ENCODE measurements around the gene EPN3.
A peak's percentile ranks its signal among the peaks of the same experiment; 100 is the strongest.

The EPN3 gene

DNA sequence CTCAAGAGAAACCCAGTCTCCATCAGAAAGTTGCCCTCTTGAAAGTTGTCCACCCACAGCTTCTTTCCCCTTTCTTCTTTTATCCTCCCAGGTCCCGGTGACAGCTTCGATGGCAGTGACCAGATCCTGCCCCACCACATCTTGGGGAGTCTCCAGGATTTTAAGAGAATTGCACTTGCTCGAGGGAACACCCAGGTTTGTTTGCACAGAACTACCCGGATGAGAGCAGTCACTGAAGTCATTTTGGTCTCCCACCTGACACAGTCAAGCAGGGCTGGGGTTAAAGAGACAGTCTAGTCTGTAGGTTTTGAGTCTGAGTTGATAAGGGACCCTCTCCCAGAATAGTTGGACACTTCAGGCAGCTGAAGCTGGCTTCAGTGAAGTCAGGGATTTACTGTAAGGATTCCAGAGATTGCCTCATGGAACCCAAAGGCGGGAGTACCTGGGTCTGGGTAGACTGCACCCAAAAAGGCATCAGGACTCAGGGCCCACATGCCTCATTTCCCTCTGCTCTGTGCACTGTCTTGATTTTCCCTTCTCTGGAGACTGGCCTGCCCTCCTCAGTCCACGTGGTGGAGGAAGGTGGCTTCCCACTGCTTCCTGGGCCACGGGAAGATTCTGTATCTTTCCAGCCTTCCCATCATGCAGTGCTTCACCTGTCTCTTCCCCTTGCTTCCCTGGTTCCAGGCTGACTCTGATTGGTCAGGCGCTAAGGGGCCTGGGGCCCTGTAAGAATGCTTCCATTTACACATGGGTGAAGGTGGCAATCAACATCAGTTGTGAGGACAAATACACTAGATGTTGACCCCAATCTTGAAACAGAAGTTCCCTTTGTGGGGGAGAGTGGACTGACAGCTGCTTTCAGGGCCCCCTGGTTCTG is 14.8 kb upstream of the EPN3 start:
- H3K27me3 Mint-ChIP-seq, result no peaks in the 10 kb centered on the region
- H3K36me3 Mint-ChIP-seq (ENCODE audit: insufficient read depth), result no peaks in the 10 kb centered on the region
- no peak overlapping the region for H3K4me3 Mint-ChIP-seq
- no peaks in the 10 kb centered on the region for H3K9me3 Mint-ChIP-seq
- no peak for ATAC-seq (replicated peaks; ENCODE audit: extremely low read depth, poor library complexity, severe bottlenecking)
- no peaks in the 10 kb centered on the region for H3K4me1 Mint-ChIP-seq
- H3K27ac Mint-ChIP-seq (ENCODE audit: low read depth), result peak overlapping the region; percentile 69
- no peak for DNase-seq (ENCODE audit: low spot score in 2 of 2)

DNA sequence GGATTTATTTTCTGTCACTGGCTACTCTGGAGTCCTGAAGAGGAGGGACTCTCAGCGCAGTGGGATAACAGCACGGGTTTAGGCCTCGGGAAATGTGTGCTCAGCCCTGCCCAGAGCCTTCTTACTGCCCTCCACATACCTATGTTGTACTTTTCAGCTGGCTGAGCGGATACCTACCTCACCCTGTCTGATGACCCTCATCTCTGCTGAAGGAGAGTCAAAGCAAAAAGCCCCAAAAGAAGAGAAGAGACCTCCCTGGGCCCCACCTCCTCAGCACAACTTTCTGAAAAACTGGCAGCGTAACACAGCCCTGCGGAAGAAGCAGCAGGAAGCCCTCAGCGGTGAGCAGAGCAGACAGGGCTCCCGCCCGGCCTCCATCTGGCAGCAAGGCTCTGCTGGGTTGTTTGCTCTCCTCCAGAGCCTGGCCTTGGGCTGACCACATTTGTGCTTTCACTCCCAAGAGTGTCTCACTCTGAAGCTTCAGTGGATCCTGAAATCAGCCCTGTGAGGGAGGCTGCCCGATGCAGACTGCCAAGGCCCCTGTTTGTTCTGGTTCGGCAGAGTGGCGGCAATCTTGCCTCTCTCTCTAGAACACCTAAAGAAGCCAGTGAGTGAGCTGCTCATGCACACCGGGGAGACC is 14.0 kb upstream of the EPN3 start:
- H3K4me1 Mint-ChIP-seq, result no peaks in the 10 kb centered on the region
- no peak overlapping the region for H3K4me3 Mint-ChIP-seq
- H3K27me3 Mint-ChIP-seq, result no peaks in the 10 kb centered on the region
- H3K9me3 Mint-ChIP-seq, result no peaks in the 10 kb centered on the region
- H3K36me3 Mint-ChIP-seq (ENCODE audit: insufficient read depth), result no peaks in the 10 kb centered on the region
- DNase-seq (ENCODE audit: low spot score in 2 of 2), result no peak
- peak overlapping the region; percentile 69 for H3K27ac Mint-ChIP-seq (ENCODE audit: low read depth)
- no peak for ATAC-seq (replicated peaks; ENCODE audit: extremely low read depth, poor library complexity, severe bottlenecking)

DNA sequence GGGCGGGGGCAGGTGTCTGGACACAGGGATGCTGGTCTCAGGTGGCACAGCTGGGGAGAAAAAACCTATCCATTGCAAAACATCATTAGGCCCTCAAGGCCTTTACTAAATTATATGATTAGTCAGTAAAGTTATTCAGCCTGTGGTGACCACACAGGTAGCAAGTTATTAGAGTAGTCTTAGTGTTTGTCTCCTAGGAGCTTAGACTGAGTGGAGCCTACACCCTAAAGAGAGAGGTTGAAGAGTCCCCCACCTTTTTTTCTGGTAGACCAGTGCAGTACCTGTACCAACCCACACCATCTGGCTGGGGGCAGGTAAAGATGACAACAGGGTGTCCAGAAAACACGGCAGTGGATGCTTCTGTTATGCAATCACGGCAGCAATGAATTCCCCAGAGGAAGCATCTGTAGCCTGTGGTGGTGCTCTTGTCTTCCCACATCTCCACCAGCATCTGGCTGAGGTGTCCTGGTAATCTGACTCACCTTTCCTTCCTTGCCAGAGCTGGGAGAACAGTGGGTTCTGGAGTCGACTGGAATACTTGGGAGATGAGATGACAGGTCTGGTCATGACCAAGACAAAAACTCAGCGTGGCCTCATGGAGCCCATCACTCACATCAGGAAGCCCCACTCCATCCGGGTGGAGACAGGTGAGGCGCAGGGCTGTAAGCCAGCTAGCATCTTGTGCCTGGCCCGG is 13.2 kb upstream of the EPN3 start:
- no peaks in the 10 kb centered on the region for H3K27me3 Mint-ChIP-seq
- H3K9me3 Mint-ChIP-seq, result no peaks in the 10 kb centered on the region
- no peak overlapping the region for H3K27ac Mint-ChIP-seq (ENCODE audit: low read depth)
- no peak overlapping the region for H3K4me3 Mint-ChIP-seq
- ATAC-seq (replicated peaks; ENCODE audit: extremely low read depth, poor library complexity, severe bottlenecking) (no peak), DNase-seq (ENCODE audit: low spot score in 2 of 2) (no peak)
- no peaks in the 10 kb centered on the region for H3K4me1 Mint-ChIP-seq
- H3K36me3 Mint-ChIP-seq (ENCODE audit: insufficient read depth), result no peaks in the 10 kb centered on the region

GRCh38 chr17:50520483-50520882 is 12.1 kb upstream of the EPN3 start:
- no peaks in the 10 kb centered on the region for H3K36me3 Mint-ChIP-seq (ENCODE audit: insufficient read depth)
- H3K27me3 Mint-ChIP-seq, result no peaks in the 10 kb centered on the region
- H3K4me3 Mint-ChIP-seq, result no peak overlapping the region
- H3K9me3 Mint-ChIP-seq, result no peaks in the 10 kb centered on the region
- H3K27ac Mint-ChIP-seq (ENCODE audit: low read depth), result no peak overlapping the region
- H3K4me1 Mint-ChIP-seq, result no peaks in the 10 kb centered on the region
- DNase-seq (ENCODE audit: low spot score in 2 of 2) (no peak), ATAC-seq (replicated peaks; ENCODE audit: extremely low read depth, poor library complexity, severe bottlenecking) (no peak)

- DNase-seq (ENCODE audit: low spot score in 2 of 2) (no peak), ATAC-seq (replicated peaks; ENCODE audit: extremely low read depth, poor library complexity, severe bottlenecking) (no peak)
- no peaks in the 10 kb centered on the region for H3K4me1 Mint-ChIP-seq
- no peaks in the 10 kb centered on the region for H3K27me3 Mint-ChIP-seq
- no peak overlapping the region for H3K4me3 Mint-ChIP-seq
- H3K27ac Mint-ChIP-seq (ENCODE audit: low read depth), result no peak overlapping the region
- H3K36me3 Mint-ChIP-seq (ENCODE audit: insufficient read depth), result no peaks in the 10 kb centered on the region
- no peaks in the 10 kb centered on the region for H3K9me3 Mint-ChIP-seq
Observed at GRCh38 chr17:50521514-50521913, 11.0 kb upstream of the EPN3 start.

- Mint-ChIP-seq H3K27ac (ENCODE audit: low read depth) (no peak overlapping the region), H3K36me3 (ENCODE audit: insufficient read depth) (no peaks in the 10 kb centered on the region), H3K4me3 (no peak overlapping the region), H3K27me3 (no peaks in the 10 kb centered on the region), H3K9me3 (no peaks in the 10 kb centered on the region), H3K4me1 (no peaks in the 10 kb centered on the region)
- no peak for DNase-seq (ENCODE audit: low spot score in 2 of 2)
- no peak for ATAC-seq (replicated peaks; ENCODE audit: extremely low read depth, poor library complexity, severe bottlenecking)
Observed at GRCh38 chr17:50522766-50523165, 9.8 kb upstream of the EPN3 start.

DNA sequence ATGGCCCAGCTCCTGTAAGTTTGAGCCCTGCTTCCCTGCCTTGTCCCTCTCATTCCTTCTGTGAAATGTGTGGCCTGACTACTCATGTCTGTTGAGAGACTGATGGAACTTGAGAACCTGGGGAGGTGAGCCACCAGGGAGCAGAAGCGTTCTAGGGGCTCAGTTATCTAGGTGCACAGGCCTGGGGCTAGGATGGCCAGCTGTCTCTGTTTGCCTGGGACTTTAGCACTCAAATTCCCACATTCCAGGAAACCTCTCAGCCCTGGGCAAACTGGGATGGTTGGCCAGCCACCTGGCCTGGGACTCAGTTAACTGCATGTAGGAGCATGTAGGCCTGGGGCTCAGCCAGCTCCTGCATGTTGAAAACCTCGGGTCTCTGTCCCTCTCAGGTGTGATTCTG is 9.3 kb upstream of the EPN3 start:
- H3K4me1 Mint-ChIP-seq, result no peaks in the 10 kb centered on the region
- H3K36me3 Mint-ChIP-seq (ENCODE audit: insufficient read depth), result no peaks in the 10 kb centered on the region
- no peak overlapping the region for H3K27ac Mint-ChIP-seq (ENCODE audit: low read depth)
- no peak for DNase-seq (ENCODE audit: low spot score in 2 of 2)
- no peak overlapping the region for H3K4me3 Mint-ChIP-seq
- peaks cover 2% of the 10 kb centered on the region for H3K27me3 Mint-ChIP-seq
- H3K9me3 Mint-ChIP-seq, result no peaks in the 10 kb centered on the region
- no peak for ATAC-seq (replicated peaks; ENCODE audit: extremely low read depth, poor library complexity, severe bottlenecking)

DNA sequence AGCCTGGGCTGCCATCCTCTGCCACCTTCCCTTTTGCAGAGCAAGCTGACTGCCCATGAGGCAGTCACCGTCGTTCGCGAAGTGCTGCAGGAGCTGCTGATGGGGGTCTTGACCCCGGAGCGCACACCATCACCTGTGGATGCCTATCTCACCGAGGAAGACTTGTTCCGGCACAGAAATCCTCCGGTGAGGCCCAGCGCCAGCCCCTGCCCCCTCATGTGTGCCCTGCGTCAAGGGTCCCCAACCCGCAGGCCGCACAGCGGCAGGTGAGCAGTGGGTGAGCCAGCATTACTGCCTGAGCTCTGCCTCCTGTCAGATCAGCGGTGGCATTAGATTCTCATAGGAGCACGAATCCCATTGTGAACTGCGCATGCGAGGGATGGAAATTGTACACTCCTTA is 7.7 kb upstream of the EPN3 start:
- Mint-ChIP-seq H3K27ac (ENCODE audit: low read depth) (no peak overlapping the region), H3K9me3 (no peaks in the 10 kb centered on the region), H3K4me1 (no peaks in the 10 kb centered on the region), H3K27me3 (peaks cover 18% of the 10 kb centered on the region), H3K4me3 (no peak overlapping the region), H3K36me3 (ENCODE audit: insufficient read depth) (no peaks in the 10 kb centered on the region)
- ATAC-seq (replicated peaks; ENCODE audit: extremely low read depth, poor library complexity, severe bottlenecking), result no peak
- no peak for DNase-seq (ENCODE audit: low spot score in 2 of 2)

- no peak for DNase-seq (ENCODE audit: low spot score in 2 of 2)
- H3K36me3 Mint-ChIP-seq (ENCODE audit: insufficient read depth), result peaks cover 1% of the 10 kb centered on the region
- H3K27ac Mint-ChIP-seq (ENCODE audit: low read depth), result no peak overlapping the region
- H3K4me1 Mint-ChIP-seq, result no peaks in the 10 kb centered on the region
- H3K4me3 Mint-ChIP-seq, result no peak overlapping the region
- no peak for ATAC-seq (replicated peaks; ENCODE audit: extremely low read depth, poor library complexity, severe bottlenecking)
- no peaks in the 10 kb centered on the region for H3K9me3 Mint-ChIP-seq
- peaks cover 42% of the 10 kb centered on the region for H3K27me3 Mint-ChIP-seq
Observed at GRCh38 chr17:50527155-50527762, 5.3 kb upstream of the EPN3 start.

- Mint-ChIP-seq H3K4me3 (no peak overlapping the region), H3K4me1 (no peaks in the 10 kb centered on the region), H3K9me3 (no peaks in the 10 kb centered on the region), H3K27me3 (peaks cover 50% of the 10 kb centered on the region), H3K27ac (ENCODE audit: low read depth) (no peak overlapping the region), H3K36me3 (ENCODE audit: insufficient read depth) (peaks cover 1% of the 10 kb centered on the region)
- ATAC-seq (replicated peaks; ENCODE audit: extremely low read depth, poor library complexity, severe bottlenecking) (no peak), DNase-seq (ENCODE audit: low spot score in 2 of 2) (no peak)
Observed at GRCh38 chr17:50527949-50528474, 4.5 kb upstream of the EPN3 start.

- Mint-ChIP-seq H3K9me3 (no peaks in the 10 kb centered on the region), H3K4me3 (no peak overlapping the region), H3K27ac (ENCODE audit: low read depth) (no peak overlapping the region), H3K36me3 (ENCODE audit: insufficient read depth) (peaks cover 1% of the 10 kb centered on the region), H3K4me1 (peaks cover 12% of the 10 kb centered on the region), H3K27me3 (peaks cover 68% of the 10 kb centered on the region)
- no peak for DNase-seq (ENCODE audit: low spot score in 2 of 2)
- no peak for ATAC-seq (replicated peaks; ENCODE audit: extremely low read depth, poor library complexity, severe bottlenecking)
Observed at GRCh38 chr17:50529849-50530248, 2.7 kb upstream of the EPN3 start.

DNA sequence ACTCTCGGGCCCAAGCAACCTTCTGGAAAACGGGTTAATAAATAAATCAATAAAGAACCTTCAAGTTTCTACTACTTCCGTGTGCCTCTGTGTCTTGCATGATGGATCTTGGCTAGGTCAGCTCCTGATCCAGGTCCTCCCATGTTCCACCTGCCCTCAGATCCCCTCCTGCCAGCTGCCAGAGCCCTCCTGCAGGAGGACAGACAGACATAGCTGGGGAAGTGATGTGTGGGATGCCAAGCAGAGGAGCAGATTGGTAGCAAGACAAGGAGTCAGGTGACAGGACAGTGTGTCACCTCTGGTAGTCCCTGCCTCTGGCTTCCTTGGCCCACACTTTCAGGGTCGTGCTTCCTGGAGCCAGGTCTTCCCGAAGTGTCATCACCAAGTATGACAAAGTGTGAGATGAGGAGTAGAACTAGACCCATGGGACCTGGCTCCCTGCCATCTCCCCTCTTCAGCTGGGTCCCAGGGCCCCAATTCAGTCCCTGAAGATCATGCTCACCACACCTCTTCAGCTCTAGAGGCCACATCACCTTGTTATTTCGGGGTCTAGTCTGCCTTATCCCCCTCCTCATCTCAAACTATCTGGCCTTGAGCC is 1.0 kb upstream of the EPN3 start:
- no peak overlapping the region for H3K4me3 Mint-ChIP-seq

More for the DNA sequence above, 1.0 kb upstream of the EPN3 start:
- Mint-ChIP-seq H3K27ac (ENCODE audit: low read depth) (no peak overlapping the region), H3K4me1 (peaks cover 12% of the 10 kb centered on the region), H3K9me3 (no peaks in the 10 kb centered on the region), H3K36me3 (ENCODE audit: insufficient read depth) (peaks cover 1% of the 10 kb centered on the region), H3K27me3 (peaks cover 85% of the 10 kb centered on the region)
- ATAC-seq (replicated peaks; ENCODE audit: extremely low read depth, poor library complexity, severe bottlenecking), result no peak
- no peak for DNase-seq (ENCODE audit: low spot score in 2 of 2)

Data from central memory CD8-positive, alpha-beta T cell (primary cell).